Globus pallidus (tissue), 1 donor: ENCODE results near the gene PATZ1.

Source experiments
- DNase-seq: peaks from one replicate; pipeline ENCODE4 v3.0.0-alpha.2; 2015; ENCODE audit warnings: low spot score

The PATZ1 gene

DNA sequence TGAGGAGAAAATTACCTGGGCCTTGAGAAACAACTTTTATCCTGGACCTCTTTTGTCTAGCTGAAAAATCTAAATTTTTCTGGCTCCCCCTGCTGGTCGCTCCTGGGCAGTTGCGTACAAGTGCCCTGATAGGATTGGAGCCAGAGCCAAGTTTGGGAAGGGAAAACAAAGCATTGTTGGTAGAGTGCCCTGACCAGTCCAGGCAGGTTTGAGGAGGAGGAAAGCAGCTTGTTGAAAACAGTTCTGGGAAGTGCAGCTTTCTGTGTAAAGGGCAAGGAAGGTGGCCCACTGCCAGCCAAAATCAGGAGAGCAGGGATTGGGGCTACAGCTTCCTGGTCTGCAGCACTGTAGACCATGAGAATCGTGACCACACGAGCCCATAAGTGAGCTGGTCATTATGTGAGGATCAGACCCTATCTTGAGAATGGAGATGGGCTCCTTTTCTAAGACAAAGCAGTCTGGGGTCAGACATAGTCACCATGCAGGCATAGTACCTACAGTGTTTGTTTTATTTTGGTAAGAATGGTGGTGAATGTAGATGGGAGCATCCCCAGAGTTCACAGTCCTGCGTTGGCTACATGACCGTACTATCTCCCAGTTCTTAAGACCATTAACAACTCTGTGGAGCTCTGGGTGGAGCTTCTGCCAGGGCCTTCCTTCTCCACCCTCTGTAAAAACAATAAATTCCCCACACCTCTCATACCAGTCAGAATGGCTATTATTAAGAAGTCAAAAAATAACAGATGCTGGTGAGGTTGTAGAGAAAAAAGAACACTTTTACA is 32.6 kb downstream of the PATZ1 start:
- DNase-seq: peak; percentile 72

GRCh38 chr22:31308181-31308580 is 38.0 kb downstream of the PATZ1 start:
- no peak for DNase-seq

- DNase-seq: no peak
Observed at GRCh38 chr22:31305194-31305593, 41.0 kb downstream of the PATZ1 start.

DNA sequence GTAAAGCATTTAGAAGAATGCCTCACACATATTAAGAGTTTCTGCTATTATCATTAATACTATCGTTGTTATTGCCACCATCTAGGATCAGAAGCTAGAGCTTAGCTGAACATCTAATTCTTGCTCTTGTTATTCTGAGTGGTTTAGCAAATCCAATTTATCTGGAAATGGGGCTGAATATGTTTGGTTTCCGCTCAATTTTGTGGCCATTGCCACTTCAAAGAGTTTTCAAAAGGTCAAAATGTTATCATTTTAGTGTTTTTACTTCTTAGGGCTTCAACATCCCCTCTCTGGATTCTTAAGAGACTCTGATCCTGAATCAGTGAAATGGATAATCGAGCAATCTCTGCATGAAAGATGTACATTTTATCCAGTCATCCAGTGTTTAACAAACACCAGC is 43.6 kb downstream of the PATZ1 start:
- no peak for DNase-seq

GRCh38 chr22:31302006-31302405 is 44.1 kb downstream of the PATZ1 start:
- no peak for DNase-seq

DNA sequence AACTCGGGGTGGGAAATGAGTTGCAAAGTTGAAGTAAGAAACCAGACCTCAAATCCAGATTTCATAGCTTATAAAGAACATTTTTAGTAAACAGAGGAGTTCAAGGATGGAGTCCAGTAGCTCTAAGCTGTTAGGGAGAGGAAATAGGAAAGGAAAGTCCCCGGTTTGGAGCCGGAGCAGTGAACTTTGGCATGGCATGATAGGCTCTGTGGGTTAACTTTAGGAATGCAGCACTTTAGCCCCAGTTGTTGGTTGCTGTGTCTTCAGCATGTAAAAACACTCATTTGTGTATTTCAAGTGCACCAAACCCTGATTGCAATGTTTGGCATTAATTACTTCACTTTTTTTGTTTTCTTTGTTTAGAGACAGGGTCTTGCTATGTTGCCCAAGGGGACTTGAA is 45.2 kb downstream of the PATZ1 start:
- DNase-seq: no peak

GRCh38 chr22:31295831-31296657 is 50.1 kb downstream of the PATZ1 start:
- DNase-seq: no peak

- DNase-seq: no peak
Observed at GRCh38 chr22:31295360-31295759, 50.8 kb downstream of the PATZ1 start.

- peak; percentile 97 for DNase-seq
Observed at GRCh38 chr22:31292236-31292989, 53.7 kb downstream of the PATZ1 start, which contains the start of gene PIK3IP1. TSS of gene PIK3IP1 (minus strand) at chr22:31292488. CDS start at chr22:31292344, 144 bp downstream.

DNA sequence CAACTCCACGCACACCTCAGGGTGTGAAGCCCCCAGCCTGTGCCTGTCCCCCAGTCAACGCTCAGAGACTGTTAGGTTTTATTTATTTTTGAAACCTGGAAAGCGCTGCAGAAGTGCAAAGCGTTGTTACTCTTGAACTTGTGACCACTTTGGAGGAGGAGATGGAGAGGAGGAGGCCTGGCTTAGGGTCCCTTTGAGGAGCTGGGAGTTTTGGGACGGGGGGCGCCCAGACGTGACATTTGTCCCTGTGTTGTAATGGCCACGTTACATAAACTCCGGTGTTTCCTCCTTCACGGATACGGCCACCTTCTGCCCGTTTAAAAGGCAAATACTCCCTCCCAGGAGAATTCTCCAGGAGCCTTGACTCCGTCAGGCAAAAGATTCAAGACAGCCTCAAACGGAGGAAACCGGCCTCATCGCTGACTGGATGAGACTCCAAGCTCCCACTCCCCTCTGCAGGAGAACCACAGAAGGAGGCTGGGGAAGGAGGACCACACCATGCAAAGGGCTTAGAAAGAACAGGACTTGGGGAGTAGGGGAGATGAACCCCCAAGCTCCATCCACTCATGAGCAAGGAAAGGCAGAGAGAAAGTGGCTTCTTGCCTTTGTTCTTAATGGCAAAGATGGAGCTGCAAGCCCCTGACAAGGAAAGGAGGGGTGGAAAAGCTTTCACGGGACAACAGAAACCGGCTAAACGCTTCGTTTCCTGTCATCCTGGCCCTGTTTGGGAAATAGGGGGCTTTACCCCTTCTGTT is 54.5 kb downstream of the PATZ1 start:
- peak; percentile 56 for DNase-seq

DNA sequence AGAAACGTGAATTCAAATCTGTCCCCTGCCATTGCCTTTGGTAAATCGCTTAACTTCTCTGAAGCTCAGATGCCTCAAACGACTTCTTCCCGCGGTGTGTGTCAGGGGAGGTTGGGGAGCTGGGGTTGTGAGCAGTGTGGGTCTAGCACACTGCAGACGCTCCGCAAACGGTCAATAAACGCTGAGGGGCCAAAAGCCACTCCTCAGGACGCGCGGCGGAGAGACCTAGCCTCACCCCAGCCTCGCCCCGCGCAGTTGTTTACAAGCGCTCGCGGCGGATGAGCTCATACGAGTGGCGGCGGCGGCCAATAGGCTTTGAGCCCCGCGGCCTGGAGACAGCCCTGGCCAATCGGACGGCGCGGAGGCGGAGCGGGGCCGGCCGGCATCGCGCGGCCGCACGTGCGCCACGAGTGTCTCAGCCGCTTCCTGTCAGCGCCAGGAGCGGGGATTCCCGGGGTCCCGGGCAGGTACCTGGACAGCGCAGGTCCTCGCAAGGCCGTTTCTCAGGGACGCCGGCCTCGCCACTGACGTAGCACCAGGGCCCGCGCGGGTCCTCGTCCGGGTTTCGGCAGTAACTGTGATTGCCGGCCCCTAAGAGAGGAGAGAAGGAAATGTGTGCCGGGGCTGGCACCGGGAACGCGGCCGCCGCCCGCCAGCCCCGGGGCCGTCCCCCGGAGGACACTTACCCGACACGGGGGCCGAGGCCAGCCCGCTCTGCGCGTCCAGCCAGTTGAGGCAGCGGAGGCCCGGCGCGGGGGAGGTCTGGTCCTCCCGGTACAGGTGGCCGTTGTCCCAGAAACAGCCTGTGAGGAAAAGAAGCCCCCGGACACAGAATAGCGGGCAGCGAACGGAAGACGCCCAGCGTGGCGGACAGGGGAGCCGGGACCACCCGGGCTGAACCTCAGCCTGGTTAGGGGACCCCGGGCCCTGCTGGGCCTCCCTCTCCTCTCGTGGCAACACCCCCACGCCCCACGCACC is 55.4 kb downstream of the PATZ1 start:
- DNase-seq: peak; percentile 95

DNA sequence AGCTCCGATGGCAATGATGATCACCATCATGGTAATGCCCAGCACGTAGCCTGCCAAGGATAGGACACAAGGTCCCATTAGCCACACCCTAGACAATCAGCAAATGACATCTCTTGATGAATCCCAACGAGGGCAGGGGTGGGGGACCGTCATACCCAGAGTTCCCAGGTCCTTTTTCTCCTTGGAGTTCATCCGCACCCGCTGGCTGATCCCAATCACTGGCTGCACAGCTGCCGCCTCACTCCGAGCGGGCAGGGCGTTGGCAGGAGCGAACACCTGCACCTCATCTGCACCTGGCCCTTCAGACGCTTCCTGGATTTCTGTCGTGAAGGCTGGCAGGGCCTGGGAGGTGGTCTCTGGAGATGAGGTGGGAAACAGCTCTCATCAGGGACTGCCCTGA is 56.8 kb downstream of the PATZ1 start:
- DNase-seq: no peak

DNA sequence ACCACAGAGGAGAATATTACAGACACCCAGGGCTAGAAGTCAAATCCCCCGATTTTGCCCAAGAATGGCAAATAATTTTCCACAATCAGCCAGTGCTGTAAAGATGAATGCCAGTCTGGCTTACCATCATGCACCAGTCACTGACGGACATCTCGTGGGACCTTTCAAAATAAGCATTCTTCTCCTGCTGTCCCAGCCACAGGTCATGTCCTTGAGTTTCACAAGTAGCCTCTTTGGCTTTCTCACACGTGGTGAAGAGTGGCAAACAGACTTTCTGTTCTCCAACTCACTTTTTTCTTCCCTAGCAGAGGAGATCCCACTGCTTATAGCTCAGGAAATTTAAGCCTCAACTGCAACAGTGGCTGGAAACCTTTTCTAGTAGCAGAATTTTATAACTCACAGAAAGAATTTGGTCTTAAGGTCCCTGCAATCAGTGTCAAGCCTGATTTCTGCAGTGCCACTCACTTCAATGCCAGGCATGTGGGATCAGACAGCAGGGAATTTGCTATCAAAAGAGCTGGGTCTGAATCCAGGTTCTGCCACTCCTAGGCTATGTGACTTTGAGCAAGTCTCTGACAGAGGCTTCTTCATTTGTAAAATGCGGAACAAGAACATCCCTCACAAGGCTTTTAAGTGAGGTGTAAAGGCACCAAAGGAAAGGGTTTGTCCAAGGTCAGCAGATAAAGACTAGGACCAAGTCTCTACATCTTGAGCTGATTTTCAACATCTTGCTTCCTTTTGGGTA is 57.5 kb downstream of the PATZ1 start:
- DNase-seq: no peak

DNA sequence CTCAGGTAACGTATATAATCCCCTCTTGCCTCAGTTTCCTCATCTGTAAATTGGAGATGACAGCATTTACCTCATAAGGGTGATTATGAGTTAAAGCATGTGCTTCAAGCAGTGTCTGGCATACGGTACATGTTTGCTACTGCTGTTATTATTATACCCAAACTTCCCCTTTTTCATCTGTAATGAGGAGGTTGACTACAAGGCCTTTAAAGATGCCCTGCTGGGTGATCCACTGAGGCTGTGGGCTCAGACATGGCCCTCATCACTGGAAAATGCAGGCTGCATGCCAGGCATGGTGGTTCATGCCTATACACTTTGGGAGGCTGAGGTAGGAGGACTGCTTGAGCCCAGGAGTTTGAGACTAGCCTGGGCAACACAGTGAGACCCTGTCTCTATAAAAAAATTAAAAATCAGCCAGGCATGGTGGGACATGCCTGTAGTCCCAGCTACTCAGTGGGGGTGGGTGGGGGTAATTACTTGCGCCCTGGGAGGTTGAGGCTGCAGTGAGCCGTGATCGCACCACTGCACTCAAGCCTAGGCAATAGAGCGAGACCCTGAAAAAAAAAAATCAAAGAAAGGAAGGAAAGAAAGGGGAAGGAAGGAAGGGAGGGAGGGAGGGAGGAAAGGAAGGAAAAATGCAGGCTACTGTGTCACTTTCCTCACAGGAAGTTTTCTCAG is 58.2 kb downstream of the PATZ1 start:
- no peak for DNase-seq

DNA sequence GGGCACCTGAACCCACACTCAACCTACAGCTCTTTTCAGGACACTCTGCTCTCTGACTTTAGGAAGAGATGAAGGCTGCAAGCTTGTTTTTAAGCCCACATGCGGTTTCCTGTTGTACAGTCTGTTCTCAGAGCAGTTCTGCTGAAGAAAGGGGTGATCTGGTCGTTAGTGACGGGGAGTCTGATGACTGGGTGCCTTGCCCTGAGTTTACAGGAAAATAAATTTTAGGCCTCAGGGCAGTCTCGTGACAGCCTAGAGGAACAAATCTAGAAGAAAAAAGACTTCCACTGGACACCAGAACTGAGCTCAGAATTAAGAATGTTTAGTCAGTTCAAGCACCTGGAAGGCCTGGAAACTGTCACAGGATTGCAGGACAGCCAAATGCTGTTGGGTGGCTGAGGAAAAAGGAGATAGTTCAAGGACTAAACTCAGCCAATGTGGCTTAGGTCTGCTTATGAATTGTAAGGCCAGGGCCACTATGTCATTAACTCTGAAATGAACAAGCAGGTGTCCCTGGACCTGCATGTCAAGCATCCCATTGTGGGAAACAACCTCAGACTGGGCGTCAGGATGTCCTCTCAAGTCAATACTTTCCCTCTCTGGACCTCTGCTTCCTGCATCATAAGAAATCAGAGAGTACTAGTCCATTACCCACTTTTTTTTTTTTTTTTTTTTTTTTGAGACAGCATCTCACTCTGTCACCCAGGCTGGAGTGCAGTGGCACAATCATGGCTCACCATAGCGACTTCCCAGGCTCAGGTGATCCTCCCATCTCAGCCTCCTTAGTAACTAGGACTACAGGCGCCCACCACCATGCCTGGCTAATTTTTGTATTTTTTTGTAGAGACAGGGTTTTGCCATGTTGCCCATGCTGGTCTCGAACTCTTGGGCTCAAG is 59.5 kb downstream of the PATZ1 start:
- no peak for DNase-seq

GRCh38 chr22:31284281-31285155 is 61.6 kb downstream of the PATZ1 start:
- no peak for DNase-seq
